Measurements from ENCODE around the gene ZNF341.
"Not testable (repeated sequence)": the region's sequence is repeated elsewhere in the genome, so short reads cannot be mapped to it uniquely, and the experiment has no call there.

Gene ZNF341

DNA sequence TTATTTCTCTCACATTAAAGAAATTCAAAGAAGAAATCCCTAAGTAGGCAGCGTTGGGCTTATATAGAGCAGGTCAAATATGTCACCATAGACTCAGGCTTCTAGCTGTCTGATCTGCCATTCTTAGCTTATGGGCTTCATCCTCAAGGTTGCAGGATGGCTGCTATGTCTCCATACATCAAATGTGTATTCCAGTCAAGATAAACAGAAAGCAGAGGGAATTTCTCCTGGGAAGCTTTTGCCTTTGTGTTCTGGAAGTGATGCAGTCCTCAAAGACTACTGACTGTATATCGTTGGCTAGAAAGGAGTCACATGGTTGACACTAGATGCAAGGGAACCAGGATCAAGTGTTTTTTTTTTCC lies 36.0 kb downstream of the ZNF341 start:
- DNase-seq (ENCODE audit: low read depth in 2 of 2): no peak

DNA sequence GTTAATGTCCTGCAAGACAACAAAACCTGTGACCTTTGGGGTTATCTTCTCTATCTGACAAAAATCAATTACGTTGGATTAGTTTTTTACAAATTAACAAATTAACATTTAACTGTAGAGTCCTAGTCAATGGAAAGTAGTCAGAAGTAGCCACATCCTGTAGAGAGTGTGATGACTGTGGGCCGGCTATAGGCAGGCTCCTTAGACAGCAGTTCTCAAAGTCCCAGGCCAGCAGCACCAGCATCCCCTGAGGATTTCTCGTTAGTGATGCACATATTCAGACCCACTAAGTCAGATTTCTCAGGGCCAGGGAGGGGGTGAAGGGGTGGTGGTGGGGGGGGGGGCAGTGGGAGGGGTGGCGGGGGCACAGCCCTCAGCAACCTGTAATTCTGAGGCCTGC lies 37.2 kb downstream of the ZNF341 start:
- DNase-seq (ENCODE audit: low read depth in 2 of 2): no peak

DNA sequence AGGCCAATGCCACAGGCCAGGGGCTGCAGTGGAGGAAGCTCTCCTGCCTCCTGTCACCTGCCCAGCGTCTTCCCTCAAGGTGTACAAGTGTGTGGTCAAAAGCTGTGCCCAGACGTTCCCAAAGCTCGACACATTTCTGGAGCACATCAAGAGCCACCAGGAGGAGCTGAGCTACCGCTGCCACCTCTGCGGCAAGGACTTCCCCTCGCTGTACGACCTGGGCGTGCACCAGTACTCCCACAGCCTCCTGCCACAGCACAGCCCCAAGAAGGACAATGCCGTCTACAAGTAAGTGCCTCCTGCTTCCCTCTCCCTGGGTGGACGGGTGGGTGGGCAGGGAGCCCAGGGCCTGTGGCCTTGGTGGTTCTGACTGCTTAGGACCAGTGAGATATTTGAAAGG lies 38.2 kb downstream of the ZNF341 start:
- no peak for DNase-seq (ENCODE audit: low read depth in 2 of 2)

DNA sequence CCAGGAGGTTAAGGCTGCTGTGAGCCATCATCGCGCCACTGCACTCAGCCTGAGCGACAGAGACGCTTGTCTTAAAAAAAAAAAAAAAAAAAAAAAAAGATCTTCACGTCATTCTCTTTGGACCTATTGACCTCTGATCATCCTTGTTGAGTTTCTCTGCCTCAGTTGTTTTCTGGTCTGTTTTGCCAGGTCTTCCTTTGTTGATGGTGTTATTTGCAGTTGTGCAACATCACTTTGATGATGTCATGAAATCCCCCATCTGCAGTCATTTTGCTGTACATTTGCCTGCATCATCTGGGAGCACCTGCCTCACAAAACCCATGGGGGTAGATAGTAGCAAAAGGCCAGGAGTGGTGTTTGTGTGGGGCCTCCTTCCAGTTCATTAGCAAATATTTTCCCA lies 40.1 kb downstream of the ZNF341 start:
- no peak for DNase-seq (ENCODE audit: low read depth in 2 of 2)

DNA sequence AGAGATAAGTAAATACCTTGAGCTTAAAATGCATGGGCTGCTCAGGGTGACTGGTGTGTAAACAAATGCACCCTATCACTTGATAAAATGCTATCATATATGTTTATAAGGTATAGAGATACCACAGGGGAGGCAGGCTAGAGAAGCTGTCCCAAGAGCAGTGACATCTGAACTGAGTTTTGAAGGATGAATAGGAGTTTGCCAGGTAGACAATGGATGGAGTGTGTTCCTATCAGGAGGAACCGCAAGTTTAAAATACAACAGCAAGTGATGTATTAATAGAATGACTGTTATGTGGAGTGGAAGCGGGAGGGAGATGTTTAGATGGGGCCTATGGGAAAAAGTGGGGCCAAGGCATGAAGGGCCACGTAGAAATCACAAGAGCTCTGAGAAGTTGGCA lies 40.6 kb downstream of the ZNF341 start:
- no peak for DNase-seq (ENCODE audit: low read depth in 2 of 2)

DNA sequence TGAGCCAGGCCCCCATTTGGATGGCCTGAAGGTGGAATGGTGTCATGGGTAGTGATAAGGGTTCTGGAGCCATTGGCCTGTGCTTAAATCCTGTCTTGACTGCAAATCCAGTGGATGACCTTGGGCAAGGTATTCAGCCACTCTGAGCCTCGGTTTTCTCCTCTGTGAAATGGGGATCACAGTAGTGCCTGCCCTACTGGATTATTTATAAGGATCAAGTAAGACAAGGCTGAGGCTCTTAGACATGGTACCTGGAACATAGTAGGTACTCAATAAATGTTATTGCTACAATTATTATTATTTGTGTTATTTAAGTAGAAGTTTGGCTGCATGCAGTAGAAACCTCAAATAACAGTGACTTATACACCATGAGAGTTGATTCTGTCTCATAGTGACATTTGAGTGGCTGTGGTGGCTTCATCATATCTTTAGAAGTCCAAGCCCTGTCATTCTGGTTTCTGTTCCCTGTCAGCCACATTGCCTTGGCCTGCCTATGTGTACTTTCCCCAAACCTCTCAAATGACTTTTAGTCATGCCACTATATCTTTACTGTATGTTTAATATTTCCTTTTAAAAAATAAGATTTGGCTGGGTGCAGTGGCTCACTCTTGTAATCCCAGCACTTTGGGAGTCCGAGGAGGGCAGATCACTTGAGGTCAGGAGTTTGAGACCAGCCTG lies 41.8 kb downstream of the ZNF341 start:
- no peak for DNase-seq (ENCODE audit: low read depth in 2 of 2)

DNA sequence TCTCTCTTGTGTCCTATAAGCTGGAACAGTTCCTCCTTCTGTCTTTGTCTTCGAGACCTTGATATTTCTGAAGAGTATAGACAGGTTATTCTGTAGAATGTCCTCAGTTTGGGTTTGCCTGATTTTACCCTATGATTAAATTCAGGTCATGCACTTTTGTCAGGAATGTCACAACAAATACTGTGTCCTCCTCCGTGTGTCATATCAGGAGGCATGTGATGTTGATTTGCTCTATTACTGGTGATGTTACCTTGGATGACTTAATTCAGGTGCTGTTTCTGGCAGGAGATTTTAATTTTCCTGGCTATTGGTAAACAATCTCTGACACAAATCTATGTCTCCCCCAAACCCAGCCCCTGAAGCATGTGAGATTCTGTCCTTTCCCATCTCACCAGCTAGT lies 46.0 kb downstream of the ZNF341 start:
- no peak for DNase-seq (ENCODE audit: low read depth in 2 of 2)

DNA sequence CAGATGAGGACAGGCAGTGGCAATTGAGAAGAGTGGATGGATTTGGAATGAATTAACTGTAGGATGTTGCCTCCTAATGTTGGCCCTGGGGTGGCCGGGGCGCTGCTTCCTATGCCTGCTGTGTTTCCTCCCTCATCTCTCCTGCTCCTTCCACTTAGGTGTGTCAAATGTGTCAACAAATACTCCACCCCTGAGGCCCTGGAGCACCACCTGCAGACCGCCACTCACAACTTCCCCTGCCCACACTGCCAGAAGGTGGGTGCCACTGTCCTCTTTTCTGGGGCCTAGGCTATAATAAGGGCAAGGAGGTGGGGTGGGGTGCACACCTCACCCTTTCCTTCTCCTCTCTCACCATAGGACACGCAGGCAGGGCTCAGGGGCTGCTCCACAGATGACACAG lies 49.3 kb downstream of the ZNF341 start:
- DNase-seq (ENCODE audit: low read depth in 2 of 2): no peak

DNA sequence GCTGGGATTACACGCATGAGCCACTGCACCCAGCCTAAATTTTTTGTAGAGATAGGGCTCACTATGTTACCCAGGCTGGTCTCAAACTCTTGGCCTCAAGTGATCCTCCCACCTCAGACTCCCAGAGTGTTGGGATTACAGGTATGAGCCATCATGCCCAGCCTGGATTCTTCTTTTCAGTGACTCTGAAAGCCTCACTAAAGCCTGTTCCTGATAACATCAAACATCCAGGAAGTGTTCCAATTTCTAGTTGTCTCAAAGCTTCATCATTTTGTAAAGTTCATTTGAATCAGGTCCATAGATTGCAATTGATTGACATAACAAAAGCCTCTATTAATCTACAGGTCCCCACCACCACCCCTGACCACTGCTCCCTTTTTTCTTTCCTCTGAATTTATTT lies 50.1 kb downstream of the ZNF341 start:
- no peak for DNase-seq (ENCODE audit: low read depth in 2 of 2)

DNA sequence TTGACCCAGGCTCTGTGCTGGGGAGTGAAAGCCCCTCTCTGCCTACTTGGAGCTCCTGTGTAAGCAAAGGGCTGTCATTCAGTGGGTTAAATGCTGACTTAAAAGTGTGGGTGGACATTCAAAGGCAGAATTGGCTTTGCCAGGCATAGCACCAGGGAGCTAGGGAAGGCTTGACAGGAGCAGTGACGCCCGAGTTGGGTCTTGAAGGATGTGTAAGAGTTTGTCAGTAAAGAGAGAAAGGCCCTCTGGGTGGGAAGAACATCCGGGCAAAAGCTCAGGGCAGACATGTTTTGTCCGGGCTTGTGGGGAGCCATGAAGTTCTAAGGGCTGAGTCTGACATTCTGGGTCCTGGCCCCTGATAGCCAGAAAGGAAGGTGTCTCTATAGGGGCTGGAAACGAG lies 51.5 kb downstream of the ZNF341 start:
- DNase-seq (ENCODE audit: low read depth in 2 of 2): no peak

DNA sequence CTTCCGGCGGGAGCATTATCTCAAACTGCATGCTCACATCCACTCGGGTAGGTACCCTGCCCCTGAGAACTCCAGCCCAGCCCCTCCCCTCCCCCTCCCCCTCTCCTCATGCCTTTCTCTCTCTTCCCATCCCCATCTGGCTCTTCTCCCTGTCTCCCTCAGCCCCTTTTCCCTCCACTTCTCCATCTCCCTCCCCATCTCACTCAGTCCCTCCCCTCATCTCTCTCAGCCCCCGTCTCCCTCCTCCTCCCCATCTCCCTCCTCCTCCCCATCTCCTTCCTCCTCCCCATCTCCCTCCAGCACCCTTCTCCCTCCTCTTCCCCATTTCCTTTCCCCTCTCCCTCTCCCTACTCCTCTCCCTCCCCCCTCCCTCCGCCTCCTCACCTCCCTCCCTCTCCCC lies 52.0 kb downstream of the ZNF341 start:
- DNase-seq (ENCODE audit: low read depth in 2 of 2): no peak

DNA sequence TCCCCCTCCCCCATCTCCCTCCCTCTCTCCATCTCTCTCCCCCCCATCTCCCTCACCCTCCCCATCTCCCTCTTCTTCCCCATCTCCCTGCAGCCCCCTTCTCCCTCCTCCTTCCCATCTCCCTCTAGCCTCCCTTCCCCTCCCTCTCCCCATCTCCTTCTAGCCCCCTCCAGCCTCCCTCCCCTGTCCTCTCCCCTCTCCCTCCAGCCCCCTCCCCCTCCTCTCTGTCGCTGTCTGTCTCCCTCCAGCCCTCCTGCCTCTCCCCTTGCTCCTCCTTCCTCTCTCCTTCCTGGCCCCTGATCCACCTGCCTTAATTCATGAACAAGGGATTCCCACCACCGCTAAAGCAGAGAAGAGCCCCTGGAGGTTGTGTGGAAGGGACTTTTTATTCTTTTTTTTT lies 52.4 kb downstream of the ZNF341 start:
- no peak for DNase-seq (ENCODE audit: low read depth in 2 of 2)

DNA sequence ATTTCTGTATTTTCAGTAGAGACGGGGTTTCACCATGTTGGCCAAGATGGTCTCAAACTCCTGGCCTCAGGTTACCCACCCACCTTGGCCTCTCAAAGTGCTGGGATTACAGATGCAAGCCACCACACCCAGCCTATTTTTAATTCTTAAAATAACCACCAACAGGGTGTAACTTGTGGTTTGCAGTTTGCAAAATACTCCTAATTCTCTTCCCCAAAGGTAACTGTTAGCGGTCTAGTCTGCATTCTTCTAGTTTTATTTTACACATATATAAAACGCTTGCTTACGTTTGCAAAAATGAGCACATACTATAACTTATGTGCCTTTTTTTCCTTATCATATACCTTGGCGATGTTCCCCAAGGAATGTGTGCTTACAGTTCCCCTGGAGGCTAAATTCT lies 53.7 kb downstream of the ZNF341 start:
- DNase-seq (ENCODE audit: low read depth in 2 of 2): no peak

DNA sequence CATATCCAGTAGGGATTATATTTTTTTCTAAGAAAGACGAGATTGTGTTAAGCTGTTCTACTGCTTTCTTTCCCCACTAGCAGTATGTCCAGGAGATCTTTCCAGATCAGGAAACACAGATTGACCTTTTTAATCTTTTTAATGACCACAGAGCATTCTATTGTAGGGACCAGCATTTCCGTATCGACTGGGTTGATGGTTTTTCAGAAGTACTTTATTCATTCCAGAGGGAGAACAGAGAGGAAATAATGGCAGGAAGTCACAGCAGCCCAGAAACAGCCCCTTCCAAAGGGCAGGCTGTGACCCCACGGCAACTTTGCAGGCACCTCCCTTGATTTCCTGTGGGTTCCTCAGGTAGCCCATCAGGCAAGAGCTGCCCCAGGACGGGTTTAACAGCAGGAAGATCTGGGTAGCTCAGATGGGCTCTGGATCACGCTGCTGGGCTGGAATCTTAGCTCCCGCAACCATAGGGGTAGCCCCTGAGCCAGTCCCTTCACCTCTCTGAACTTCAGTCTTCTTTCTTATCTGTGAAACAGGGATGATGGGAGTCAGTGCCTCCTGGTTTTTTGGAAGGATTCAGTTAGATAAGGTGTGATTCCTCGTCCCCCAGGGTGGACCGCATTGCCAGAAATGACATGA lies 55.6 kb downstream of the ZNF341 start:
- no peak for DNase-seq (ENCODE audit: low read depth in 2 of 2)

DNA sequence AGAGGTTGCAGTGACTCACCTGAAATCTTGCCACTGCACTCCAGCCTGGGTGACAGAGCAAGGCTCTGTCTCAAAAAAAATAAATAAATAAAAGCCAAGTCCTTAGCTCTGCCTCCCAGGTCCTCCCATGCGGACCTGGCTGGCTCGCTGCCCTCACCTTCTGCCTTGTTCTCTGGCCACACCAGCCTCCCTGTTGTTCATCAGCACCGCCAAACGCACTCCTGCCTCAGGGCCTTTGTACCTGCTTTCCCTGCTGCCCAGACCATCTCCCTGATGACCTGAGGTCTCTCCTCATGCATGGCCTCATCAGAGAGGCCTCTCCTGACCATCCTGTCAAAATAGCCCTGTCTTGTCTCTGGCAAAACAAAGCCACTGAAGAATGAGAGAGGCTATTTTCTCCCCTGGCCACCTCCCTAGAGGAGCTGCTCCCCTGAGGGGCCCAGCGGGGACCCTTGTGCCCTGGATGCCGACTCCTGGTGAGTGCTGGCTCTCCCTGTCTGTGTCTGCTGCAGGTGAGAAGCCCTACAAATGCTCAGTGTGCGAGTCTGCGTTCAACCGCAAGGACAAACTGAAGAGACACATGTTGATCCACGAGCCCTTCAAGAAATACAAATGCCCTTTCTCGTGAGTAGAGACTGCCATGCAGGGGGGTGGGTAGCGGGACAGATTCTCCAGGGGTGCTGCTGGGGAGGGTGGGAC lies 56.7 kb downstream of the ZNF341 start:
- no peak for DNase-seq (ENCODE audit: low read depth in 2 of 2)

DNA sequence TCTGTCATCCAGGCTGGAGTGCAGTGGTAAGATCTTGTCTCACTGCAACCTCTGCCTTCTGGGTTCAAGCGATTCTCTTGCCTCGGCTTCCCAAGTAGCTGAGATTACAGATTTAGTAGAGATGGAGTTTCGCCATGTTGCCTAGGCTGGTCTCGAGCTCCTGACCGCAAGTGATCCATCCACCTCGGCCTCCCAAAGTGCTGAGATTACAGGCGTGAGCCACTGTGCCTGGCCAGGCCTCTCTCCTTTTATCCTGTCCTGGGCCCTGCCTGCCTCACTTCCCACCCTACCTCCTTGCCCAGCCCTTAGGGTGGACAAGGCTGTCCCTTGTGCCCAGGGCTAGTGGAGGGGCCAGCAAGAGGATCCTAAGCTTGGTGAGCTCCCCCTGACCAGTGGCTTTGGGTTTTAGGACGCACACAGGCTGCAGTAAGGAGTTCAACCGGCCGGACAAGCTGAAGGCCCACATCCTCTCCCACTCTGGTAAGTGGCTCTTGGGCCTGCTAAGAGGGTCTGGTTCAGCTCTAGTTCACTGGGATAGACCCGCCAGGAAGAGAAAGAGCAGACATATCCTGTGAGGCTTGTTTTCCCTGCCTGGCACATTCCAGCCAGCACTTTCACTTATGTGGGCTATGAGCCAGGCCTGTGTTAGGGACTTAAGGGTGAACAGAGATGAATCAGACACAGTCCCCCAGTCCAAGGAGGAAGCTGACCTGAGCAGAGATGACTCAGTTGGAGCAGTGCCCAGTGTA lies 57.5 kb downstream of the ZNF341 start:
- no peak for DNase-seq (ENCODE audit: low read depth in 2 of 2)

DNA sequence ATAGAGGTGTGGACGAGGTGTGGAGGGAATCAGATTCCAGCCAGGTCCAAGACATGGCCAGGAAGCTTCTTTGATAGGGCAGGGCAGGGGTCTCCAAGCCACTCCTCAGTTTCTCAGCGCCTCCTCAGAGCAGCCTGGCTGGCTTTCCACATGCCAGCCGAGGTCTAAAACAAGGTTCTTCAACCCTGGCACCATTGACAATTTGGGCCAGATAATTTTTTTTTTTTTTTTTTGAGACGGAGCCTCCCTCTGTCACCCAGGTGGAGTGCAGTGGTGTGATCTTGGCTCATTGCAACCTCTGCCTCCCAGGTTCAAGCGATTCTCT lies 58.0 kb downstream of the ZNF341 start:
- no peak for DNase-seq (ENCODE audit: low read depth in 2 of 2)

DNA sequence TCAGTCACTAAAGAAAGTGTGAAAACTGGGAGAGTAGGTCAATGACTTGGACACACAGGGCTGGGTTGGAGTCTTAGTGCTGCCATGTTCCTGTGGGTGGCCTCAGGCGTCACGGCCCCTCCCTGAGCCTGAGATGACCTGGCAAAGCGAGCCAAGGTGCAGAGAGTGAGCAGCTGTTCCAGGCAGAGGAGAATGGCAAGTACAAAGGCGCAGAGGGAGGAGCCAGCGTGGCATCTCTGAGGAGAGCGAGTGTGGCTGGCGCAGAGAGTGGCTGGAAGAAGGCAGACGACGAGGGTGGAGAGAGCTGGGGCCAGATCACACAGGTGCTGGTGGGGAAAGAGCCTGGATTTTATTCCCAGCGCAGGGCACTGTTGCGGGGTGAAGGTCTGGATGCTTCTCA lies 58.8 kb downstream of the ZNF341 start:
- no peak for DNase-seq (ENCODE audit: low read depth in 2 of 2)

DNA sequence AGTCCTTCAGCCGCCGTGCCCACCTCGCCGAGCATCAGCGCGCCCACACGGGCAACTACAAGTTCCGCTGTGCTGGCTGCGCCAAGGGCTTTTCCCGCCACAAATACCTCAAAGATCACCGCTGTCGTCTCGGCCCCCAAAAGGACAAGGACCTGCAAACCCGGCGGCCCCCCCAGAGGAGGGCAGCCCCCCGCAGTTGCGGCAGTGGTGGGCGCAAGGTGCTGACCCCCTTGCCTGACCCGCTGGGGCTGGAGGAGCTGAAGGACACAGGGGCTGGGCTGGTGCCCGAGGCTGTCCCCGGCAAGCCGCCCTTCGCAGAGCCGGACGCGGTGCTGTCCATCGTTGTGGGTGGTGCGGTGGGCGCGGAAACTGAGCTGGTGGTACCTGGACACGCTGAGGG lies 59.2 kb downstream of the ZNF341 start:
- DNase-seq (ENCODE audit: low read depth in 2 of 2): no peak

DNA sequence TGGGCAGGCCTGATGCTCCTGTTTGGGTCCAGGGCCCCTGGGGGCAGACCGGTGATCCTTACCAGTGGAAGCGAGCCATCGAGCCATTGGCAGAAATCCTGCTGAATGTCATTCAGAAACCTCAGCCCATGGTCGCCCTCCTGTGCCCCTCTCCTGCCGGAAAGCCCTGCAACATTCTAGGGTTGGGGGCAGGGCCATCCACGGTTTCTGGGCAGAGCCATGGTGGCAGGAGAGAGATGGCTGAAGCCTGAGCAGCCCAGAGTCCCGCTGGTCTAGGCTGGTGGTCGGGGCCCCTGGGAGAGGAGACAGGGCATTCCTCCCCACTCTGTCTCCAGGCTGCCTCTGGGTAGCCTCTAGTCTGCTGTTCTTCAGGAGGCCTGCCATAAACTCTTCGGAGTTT lies 59.7 kb downstream of the ZNF341 start:
- no peak for DNase-seq (ENCODE audit: low read depth in 2 of 2)

DNA sequence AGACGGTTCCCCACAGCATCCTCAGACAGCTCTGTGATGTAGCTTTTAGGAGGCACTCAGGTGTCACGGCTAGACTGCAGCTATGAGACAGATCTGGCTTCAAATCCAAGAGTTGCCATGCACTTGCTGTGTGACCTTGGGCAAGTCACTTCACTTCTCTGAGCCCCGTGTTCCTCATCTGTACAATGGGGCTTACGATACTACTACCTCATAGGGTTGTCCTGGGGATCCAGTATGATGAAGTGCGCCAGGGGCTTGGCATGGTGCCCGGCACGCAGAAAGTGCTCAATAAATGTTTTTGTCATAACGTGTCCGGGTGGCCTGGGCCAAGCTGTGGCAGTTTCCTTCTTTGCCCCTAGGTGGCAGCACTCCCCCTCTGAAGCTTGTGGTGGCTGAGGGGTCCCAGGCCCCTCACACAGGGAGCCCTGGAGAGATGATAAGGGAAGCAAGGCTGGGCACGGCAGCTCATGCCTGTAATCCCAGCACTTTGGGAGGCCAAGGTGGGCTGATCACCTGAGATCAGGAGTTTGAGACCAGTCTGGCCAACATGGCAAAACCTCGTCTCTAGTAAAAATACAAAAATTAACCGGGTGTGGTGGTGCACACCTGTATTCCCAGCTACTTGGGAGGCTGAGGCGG lies 60.3 kb downstream of the ZNF341 start:
- DNase-seq (ENCODE audit: low read depth in 2 of 2): no peak

DNA sequence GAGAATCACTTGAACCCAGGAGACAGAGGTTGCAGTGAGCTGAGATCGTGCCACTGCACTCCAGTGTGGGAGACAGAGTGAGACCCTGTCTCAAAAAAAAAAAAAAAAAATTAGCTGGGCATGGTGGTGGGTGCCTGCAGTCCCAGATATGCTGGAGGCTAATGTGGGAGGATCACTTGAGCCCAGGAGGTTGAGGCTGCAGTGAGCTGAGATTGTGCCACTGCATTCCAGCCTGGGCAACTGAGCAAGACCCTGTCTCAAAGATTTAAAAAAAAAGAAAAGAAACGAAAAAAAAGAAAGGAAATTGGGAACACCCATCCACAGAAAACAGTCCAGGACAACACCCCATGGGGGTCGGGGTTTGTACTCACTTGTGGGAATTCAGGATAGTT lies 60.8 kb downstream of the ZNF341 start:
- not testable (repeated sequence) for DNase-seq (ENCODE audit: low read depth in 2 of 2)
